Amygdala (tissue), 56 donors: ENCODE results near the gene MYO7A.
A peak's percentile ranks its signal among the peaks of the same experiment; 100 is the strongest.

Experiments
- DNase-seq, 56 donors: peaks; one replicate each; lab custom pipeline; 2025; lab: John Stamatoyannopoulos, UW

The MYO7A gene

DNA sequence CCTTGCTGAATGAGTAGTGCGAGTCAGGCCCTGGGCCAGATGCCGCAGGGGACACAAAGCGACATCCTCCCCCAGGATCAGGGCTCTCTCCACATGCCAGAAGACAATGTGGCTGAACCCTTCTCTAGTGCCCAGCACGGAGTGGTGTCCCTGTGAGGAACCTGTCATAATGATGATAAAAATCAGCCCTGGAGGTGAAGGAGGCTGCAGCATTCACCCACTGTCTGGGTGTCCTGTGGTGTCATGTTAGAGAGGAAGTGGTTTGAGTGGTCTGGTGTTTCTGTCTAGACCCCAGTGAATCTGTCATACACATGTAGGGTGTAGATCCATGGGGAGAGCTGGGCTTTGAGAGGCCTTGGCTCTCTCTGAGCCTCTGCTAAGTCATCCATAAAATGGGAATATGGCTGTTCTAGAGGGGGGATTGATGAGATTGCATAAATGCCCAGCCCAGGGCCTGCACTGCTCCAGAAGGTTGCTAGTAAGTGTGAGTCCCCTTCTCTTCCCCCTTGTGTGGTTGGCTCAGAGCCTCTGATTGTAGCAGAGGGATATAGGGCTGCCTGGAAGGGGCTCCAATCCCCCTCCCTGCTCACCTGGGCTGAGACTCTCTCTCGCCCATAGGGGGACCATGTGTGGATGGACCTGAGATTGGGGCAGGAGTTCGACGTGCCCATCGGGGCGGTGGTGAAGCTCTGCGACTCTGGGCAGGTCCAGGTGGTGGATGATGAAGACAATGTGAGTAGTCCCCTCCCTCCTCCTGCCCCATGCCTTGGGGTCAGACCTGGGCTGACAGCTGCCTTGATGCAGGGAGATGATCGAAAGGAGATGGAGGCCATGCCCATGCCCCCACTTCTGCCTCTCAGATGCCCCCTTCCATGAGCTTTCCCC lies 14.3 kb downstream of the MYO7A start:
- DNase-seq = no peak

DNA sequence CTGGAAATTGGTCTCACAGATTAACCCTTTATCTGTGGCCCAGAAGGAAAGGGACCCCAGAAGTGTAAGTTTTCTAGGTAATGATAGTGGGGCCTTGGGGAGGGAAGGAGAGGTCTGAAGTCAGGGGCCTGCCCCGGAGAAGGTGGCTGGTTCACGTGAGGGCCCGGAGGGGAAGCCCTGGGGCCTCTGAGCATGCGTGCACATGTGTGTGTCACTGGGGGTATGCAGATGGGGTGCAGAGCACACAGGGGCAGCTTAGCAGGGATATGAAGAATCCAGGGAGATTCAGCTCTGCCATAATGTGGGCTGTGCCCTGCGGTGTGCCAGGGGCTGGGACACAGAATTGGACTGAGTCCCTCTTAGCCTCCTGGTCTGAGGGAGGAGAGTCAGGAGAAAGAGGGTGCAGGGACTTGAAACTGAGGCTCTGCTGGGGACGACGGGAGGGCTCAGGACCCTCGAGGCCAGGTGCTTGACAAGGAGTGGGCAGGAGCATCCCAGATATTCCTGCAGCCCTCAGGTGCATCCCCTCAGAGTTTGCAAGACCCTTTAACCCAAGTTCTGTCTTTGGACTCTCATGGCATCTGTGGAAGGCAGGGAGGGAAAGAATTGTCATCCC lies 15.5 kb downstream of the MYO7A start:
- DNase-seq = no peak

DNA sequence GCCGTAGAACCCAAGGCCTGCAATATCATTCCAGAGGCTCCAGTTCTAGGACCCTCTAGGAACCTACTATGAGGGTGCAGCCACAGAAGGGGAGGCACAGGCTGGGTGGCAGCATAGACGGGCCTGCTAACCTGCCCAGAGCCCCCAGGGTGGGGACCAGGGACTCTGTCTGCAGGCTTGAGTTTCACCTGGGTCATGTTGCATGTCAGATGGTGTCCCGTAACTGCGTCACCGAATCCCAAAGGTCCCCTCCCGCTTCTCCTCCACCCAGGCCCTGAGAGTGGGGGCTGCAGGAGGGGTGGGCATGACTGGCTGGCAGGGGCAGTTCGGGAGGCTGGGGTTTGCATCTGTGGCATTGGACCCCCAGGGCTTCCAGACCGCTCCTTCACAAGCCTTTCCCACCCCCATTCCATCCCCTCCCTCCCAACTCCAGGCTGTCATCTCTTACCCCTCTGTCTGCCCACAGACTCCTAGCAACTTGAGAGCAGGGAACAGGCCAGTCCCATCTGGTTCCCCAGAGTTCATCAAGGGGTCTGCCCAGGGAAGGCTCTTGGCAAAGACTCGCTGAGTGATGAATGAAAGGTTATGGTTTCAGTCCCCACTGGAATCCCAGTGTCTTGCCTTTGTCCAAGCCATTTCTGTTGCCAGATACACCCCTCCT lies 16.3 kb downstream of the MYO7A start:
- no peak for DNase-seq

DNA sequence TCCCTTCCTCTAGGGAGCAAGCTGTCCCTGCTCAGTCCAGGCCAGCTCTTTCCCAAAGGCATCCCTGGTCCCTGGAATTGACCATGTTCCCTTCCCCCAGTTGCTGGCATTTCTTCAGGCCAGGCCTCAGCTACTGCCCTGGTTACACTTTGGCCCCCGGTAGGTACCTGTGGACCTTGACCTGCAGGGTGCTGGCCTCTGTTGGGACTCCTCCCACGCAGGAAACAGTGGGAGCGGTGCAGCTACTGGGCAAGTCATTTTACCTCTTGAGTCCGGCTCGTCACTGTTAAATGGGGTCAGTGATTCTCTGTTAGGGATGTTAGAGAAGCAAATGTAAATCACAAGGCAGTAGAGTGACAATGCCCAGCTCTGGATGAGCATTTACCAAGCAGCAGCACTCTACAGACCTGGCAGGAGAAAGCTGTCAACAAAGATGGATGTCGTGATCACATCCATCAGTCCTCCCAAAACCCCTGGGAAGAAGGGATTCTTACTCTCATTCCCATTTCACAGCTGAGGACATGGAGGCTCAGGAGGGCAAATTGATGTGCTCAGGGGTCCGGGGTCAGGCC lies 16.9 kb downstream of the MYO7A start:
- DNase-seq = no peak

DNA sequence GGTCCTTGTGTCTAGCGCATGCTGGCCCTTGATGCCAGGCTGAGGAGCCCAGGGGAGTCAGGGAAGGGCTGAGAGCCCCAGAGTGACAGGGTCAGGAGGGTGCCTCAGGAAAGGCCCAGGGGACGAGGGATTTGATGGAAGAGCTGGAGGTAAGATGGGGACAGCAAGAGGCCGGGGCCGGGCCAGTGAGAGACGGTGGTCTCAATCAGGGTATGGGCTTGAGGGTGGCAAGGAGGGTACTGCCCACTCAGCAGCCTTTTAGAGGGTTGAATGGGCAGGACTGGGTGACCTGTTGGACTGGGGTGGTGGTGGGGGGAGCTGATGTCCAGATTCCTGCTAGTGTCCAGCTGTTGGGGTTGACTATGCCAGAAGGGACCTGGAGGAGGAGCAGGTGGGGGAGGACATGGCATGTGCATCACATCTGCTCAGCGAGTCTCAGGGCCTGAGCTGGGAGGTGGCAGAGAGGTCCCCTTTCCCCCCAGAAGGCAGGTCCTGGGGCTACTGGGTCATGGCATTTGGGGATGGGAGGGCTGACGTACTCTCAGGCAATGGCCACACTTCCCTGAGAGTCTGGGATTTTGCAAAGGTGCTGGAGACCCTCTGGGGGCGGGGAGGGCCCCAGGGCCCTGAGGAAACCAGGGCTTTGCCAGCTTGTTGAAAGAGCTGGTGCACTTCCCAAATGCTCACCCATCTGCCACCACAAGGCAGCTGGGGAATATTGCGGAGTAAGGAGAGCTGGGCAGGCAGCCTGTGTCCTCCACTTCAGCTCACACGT lies 18.4 kb downstream of the MYO7A start:
- DNase-seq = no peak

DNA sequence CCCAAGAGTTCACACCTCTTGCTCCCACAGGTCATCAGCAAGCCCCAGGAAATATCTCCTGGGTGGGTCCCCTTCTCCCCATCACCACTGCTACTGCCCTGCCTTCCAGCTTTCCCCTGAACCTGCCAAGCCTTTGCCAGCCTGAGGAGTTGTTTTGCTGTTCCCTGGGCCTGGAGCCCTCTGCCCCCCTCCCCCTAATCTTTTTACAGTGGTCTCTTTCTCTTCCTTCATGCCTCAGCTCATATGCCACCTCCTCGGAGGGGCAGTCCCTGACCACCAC lies 18.9 kb downstream of the MYO7A start:
- DNase-seq = no peak

DNA sequence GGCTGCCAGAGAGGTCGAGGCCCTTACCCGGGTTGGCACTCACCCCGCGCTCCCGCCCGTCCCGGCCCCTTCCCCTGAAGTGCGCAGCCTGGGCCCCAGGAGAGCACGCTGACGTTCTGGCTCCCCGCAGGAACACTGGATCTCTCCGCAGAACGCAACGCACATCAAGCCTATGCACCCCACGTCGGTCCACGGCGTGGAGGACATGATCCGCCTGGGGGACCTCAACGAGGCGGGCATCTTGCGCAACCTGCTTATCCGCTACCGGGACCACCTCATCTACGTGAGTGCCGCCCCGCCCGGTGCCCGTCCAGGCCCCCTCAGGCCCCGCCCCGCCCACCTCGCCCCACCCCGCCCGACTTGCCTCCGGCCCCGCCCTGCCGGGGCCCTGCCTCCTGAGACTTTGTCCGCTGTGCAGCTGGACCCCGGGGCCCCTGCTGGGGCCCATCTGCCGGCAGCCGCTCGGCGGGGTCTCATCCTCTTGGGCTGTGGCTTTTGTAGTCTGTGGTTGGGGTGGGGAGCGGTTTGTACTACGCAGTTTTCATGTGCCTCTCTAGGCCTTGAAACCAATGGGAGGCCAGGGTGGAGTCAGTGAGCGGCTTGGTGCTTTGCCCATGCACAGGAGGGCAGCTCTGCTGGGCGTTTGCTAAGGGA lies 19.7 kb downstream of the MYO7A start:
- no peak for DNase-seq

DNA sequence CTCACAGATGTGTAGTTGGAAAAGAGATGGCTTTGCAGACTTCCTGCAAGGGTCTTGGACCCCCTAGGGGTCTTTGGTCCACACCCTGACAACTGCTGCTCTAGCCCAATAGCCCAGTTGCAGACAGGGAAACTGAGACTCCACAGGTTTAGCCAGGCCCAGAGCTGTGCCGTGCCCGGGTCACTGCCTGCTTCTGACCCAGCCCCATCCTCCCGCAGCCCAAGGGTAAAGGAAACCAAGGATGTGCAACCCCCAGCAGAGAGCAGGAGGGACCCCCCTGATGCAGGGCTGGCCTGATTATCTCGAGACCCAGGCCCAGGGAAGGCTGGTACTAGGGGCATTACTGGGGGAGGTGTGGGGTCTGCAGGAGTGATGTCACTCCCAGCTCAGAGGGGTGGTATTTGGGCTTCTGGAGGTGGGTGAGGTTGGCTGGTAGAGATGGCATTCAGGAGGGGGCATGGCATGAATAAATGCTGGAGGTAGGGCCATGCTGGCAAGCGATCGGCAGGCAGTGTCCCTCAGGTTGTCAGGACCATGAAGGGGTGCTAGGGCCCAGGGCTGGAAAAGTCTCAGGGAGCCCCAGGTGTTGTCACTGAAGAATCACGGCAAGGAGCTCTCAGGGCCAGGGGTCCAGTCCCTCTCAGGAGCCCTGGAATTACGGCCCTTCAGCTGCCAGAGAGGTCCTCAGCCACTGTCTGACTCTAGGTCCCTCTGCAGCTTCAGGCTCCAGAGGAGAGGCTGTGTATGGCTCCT lies 21.1 kb downstream of the MYO7A start:
- DNase-seq = no peak

DNA sequence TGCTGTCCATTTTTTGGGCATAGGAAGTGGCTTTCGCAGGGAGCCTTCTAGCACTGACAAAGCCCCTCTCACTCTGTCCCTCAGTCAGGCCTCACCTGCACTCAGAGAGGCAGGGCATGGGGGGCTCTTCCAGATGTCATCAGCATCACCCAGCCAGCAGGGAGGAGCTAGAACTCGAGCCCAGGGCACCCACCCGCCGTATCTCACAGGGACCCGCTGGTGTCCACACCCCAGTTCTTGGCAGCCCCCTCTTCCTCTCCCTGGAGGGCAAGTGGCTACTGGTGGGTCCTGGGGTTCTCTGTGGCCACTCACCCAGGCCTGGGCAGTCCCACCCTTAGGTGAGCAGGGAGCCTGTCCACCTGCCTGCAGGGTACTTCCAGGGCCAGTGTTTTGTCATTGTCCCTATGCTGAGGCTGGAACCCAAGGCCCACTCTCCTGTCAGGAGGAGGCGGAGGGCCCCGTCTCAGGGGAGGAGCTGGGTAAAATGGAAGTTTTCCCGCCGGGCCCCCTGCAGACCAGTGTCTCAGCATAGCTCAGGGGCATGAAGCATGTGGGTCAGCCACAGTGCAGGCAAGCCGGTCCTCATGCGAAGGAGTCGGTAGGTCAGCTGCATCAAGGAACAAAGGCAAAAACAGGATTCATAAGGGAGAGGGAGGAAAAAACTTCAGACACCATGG lies 21.8 kb downstream of the MYO7A start:
- DNase-seq = no peak

DNA sequence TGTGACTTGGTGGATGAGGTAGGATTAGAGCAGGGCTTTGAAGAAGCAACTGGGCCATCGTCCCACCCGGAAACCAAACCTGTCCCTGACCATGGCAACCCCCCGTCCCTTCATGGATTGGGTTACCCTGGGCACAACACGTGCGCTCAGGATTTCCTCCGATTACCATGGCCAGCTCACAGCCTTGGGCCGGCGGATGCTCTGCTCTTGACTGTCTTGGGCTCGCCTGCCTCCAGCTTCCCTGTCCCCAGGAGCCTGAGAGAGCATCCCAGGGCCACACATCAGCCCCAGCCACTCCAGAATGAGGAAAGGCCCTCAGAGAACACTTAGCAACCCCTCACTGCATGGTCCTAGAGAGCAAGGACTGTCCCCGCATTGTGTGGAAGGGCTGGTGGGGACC lies 22.8 kb downstream of the MYO7A start:
- no peak for DNase-seq

DNA sequence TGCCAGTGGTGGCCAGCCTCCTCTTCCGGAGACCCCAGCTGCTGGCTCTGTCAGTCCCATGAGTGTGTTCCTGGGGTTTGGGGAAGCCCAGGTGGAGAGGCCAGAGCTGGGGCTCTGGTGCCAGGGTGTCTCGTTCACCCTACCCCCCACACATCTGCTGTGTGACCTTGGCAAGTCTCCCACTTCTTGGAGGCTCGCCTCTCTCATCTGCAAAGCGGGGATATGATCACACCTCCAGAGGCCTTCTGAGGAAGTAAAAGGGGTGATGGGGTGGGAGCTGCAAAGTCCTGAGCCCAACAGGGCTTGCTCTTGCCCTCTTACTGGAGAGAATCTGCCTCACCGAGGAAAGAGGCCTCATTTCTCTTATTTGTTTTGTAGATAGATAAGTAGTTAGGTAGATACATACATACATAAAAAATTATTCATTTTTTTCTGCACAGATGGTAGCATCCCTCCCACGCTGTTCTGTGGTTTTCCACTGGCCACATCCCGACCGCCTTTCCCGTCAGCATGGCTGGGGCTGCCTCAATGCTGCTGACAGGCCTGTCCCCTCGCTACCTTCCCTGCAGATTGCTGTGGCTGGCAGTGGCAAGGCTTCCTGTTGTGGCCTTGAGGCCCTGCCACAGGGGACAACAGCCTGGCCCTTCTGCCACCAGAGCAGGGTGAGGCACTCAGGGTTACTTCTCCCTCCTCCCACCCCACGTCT lies 23.9 kb downstream of the MYO7A start:
- DNase-seq = peak in 10 of 56 donors; percentile 7 to 35 (median 14)

DNA sequence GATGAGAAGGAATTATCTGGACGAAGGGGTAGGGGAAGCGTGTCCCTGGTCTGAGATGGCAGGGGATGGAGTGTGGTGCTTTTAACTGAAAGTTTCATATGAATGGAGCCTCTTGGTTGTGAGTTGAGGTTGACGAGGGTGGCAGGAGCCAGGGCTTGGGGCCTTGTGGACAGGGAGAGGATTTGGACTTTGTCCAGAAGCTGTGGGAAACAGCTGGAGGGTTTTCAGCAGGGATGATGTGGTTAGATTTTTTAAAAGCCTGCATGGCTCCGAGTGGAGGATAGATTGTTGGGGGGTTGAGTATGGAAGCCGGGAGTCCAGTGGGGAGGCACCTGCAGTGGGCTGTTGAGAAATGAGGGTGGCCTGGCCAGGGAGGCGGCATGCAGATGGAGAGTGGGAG lies 24.8 kb downstream of the MYO7A start:
- no peak for DNase-seq

DNA sequence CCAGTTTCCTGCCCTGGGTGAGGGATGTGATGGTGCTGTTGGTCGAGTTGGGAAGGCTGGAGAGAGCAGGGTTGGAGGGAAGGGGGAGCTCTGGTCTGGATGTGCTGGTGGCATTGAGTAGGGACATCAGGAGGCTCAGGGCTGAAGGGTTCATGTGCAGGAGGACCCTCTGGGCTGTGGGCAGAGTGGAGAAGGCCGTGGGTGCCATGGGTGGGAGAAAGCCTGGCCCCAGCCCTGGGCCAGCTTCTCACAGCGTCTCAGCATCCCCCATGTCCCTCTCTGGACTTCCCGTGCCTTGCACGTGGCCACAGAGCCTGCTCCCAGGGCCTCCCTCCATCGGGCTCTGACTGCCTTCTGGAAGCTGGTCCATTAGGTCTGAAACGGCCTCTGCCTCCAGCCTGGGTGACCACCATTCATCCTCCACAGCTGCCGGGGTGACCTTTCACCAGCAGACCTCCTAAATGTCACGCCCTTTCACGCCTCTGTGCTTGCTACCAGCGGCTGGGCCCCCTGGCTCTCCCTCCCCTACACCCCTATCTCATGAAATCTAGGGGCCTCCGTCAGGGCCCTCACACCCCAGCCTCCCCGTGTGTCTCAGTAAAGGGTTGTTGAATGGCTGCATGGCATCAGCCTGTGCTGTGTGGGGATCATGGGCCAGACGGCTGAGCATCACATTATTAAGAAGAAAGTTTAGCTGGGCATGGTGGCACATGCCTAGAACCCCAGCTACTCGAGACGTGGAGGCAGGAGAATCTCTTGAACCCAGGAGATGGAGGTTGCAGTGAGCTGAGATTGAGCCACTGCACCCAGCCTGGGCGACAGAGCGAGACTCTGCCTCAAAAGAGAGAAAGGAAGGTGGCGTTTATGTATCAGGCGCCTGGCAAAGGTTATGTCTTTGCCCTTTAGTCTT lies 25.5 kb downstream of the MYO7A start:
- DNase-seq = no peak

DNA sequence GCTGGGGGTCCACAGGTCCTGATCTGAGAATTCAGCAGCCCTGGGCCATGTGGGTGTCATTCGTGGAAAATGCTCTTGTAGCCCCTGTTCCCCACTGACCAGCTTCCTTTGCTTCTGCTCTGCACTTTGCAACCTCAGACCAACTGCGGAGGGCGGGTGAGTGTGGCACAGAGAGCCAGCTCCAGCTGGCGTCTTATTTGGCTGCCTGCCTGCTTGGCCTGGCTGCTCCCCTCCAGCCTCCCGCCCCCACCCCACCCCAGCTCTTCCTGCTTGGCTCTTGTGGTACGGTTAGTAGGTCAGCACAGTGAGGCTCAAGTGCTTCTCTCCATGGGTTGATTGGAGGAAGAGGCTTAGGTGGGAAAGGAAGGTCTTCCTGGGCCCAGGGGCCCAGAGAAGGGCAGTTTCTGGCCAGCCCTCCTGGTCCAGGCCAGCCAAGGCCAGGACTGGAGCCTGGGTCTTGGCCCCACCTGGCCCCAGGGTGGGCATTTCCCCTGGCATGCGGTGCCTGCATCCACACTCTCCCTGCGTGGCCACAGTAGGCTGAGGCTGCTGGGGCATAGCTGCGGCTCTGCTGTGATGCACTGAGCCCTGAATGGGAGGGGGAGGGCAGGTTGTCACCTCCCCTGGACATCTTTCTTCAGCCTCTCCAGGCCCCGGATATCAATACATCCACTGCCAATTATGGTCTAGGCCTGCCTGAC lies 26.5 kb downstream of the MYO7A start:
- DNase-seq = peak in 51 of 56 donors; percentile 14 to 85 (median 58)

DNA sequence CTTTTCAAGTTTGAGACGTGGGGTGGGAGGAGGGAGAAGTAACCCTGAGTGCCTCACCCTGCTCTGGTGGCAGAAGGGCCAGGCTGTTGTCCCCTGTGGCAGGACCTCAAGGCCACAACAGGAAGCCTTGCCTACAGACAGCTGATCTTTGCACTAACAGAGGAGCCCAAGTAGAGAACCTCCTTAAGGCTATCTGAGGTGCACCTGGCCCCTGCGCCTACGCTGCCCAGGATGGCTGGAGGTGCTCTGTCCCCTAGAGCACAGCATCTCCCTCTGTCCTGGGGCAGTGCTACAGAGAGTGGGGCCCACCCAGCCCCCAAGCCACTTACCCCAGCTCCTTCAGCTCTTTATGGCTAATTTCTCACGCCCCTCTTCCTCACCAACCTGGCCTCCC lies 27.0 kb downstream of the MYO7A start:
- no peak for DNase-seq

DNA sequence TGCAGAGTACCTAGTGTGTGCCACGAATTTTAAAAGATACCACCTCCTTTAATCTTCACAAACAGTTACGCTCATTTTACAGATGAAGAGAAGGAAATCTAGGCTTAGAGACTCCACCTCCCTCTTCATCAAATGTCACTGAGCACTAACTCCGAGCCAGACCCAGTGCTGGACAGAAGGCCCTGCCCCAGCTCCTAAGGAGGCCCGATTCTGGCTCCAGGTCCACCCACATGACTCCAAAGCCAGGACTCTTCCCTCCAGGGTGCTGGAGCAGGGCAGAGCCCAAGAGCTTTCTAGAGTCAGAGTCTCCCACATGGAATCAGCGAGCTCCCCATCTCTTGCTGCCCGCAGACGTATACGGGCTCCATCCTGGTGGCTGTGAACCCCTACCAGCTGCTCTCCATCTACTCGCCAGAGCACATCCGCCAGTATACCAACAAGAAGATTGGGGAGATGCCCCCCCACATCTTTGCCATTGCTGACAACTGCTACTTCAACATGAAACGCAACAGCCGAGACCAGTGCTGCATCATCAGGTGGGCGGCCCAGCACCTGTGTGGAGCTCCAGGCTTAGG lies 27.6 kb downstream of the MYO7A start:
- DNase-seq = no peak
